GM23248 (cell line): ENCODE measurements around the gene ST6GALNAC6. TPM values are rescaled to one million over a fixed set of nuclear protein-coding genes. Genes with fewer than 3 reads are reported as not detected.
"Not testable (repeated sequence)": the region's sequence is repeated elsewhere in the genome, so short reads cannot be mapped to it uniquely, and the experiment has no call there.

Experiments used
- DNase-seq: peaks from one replicate; pipeline ENCODE4 v3.0.0-alpha.2; 2015
- H2AFZ ChIP-seq: fragments of 200-600 bp; sonication (generic); 2 replicates; pipeline ENCODE4 v1.6.1; 2016; ENCODE audit warnings: antibody characterized with exemption
- H3F3A ChIP-seq: fragments of 200-600 bp; sonication (generic); 2 replicates; pipeline ENCODE4 v1.6.1; 2016; ENCODE audit warnings: mild to moderate bottlenecking, antibody characterized with exemption, mixed run types; ENCODE audit not compliant: insufficient read depth
- H3K27ac ChIP-seq: fragments of 200-600 bp; sonication (generic); 2 replicates; pipeline ENCODE4 v1.5.1; 2016; ENCODE audit warnings: mild to moderate bottlenecking
- H3K27me3 ChIP-seq: fragments of 200-600 bp; sonication (generic); replicated peaks from 2 replicates; pipeline ENCODE4 v1.6.1; 2016; ENCODE audit warnings: mild to moderate bottlenecking; ENCODE audit not compliant: insufficient read depth
- H3K36me3 ChIP-seq: fragments of 200-600 bp; sonication (generic); 2 replicates; pipeline ENCODE4 v1.6.1; 2016; ENCODE audit warnings: low read depth, mild to moderate bottlenecking
- H3K4me1 ChIP-seq: fragments of 200-600 bp; sonication (generic); 2 replicates; pipeline ENCODE4 v1.6.1; 2016; ENCODE audit warnings: mild to moderate bottlenecking; ENCODE audit not compliant: insufficient read depth
- H3K4me2 ChIP-seq: fragments of 200-600 bp; sonication (generic); one replicate; pipeline ENCODE4 v1.6.1; 2016; ENCODE audit warnings: mild to moderate bottlenecking; ENCODE audit not compliant: unreplicated experiment
- H3K4me3 ChIP-seq: fragments of 200-600 bp; sonication (generic); 2 replicates; pipeline ENCODE4 v1.5.1; 2016; ENCODE audit warnings: mild to moderate bottlenecking
- H3K79me2 ChIP-seq: fragments of 200-600 bp; sonication (generic); 2 replicates; pipeline ENCODE4 v1.6.1; 2016; ENCODE audit warnings: mild to moderate bottlenecking; ENCODE audit not compliant: insufficient read depth
- H3K9ac ChIP-seq: fragments of 200-600 bp; sonication (generic); 2 replicates; pipeline ENCODE4 v1.6.1; 2016; ENCODE audit warnings: mild to moderate bottlenecking
- H3K9me2 ChIP-seq: fragments of 200-600 bp; sonication (generic); 2 replicates; pipeline ENCODE4 v1.6.1; 2016; ENCODE audit warnings: mixed run types, mild to moderate bottlenecking, moderate library complexity; ENCODE audit not compliant: insufficient read depth
- H3K9me3 ChIP-seq: fragments of 200-600 bp; sonication (generic); one replicate; pipeline ENCODE4 v1.6.1; 2017; ENCODE audit warnings: low read depth
- H4K20me1 ChIP-seq: fragments of 200-600 bp; sonication (generic); 2 replicates; pipeline ENCODE4 v1.6.0; 2016; ENCODE audit not compliant: insufficient read depth
- EZH2 ChIP-seq: fragments of 200-600 bp; sonication (generic); IDR thresholded peaks from 2 replicates; pipeline ENCODE4 v1.6.1; 2018; ENCODE audit warnings: antibody characterized with exemption, mild to moderate bottlenecking; ENCODE audit not compliant: insufficient read depth, poor library complexity, severe bottlenecking
- EZH2phosphoT487 ChIP-seq: fragments of 200-600 bp; sonication (generic); IDR thresholded peaks from 2 replicates; pipeline ENCODE4 v1.6.1; 2018; ENCODE audit warnings: antibody characterized with exemption, moderate library complexity, mild to moderate bottlenecking, low read depth; ENCODE audit not compliant: insufficient read depth
- WGBS, 2 experiments: methylation state at CpG; one replicate each; pipeline ENCODE4 v1.1.6; 2015 to 2017; ENCODE audit warnings: low lambda C conversion rate in 2 of 2, low coverage in 1 of 2; ENCODE audit errors: missing lambda C conversion rate in 2 of 2; 5-methylcytosine and 5-hydroxymethylcytosine counted together
- in situ Hi-C: fragments of 300-500 bp; cut with MboI; formaldehyde crosslinking; loops from 2 replicates; pipeline ENCODE4 v1.15.0; 2020
- polyA plus RNA-seq: library from polyadenylated mRNA; unstranded; fragments of >200 nt; fragmentation: Nextera tagmentation; extraction: Ambion mirVana; gene quantifications from 2 replicates; pipeline ENCODE4 v1.2.1, GENCODE V29; 2016
- total RNA-seq: library from RNA; depleted of rRNA; stranded (reverse); fragments of >200 nt; shearing (Covaris generic); gene quantifications from 2 replicates; pipeline ENCODE4 v1.2.3, GENCODE V29; 2014

ST6GALNAC6 gene
- total and polyA plus RNA-seq, 2 experiments from 2014 or later, result 81.1 to 88.0 TPM

- Histone ChIP-seq H3K9me2 (no peaks in the 10 kb centered on the region), H3K27ac (0 out of 2 replicates have a peak overlapping the region, but pooled peaks have one; percentile 51)
These were observed 51.3 kb downstream of the ST6GALNAC6 start for GRCh38 chr9:127847833-127848755.

DNA sequence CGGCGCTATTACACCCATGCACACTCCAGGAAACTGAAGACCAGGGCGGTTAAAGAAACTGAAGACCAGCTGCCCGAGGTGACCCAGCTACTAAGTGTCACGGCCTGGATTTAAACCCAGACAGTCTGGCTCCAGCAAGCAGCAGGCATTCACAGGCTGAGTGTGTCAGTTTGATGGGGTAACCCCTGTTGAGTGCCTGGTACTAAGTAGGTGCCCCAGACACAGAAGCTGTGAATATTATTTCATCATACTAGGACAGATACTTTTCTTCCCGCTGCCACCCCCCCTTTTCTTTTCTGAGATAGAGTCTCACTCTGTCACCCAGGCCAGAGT lies 52.3 kb downstream of the ST6GALNAC6 start:
- no peak for TF ChIP-seq EZH2
- no peak for TF ChIP-seq EZH2phosphoT487

More at GRCh38 chr9:127847833-127848755, 51.3 kb downstream of the ST6GALNAC6 start:
- no peak overlapping the region for H3K4me3 ChIP-seq
- no peak for TF ChIP-seq EZH2phosphoT487
- DNase-seq, result no peak
- 0 out of 2 replicates have a peak, but pooled peaks cover 7% of the 10 kb centered on the region for H3F3A ChIP-seq
- 77 to 79% methylated on average over 12 of the region's 12 CpGs for WGBS, 2 experiments
- no peak overlapping the region for H3K9ac ChIP-seq
- H3K27me3 ChIP-seq, result no peaks in the 10 kb centered on the region
- H3K4me2 ChIP-seq, result no peak overlapping the region
- in situ Hi-C loops, result no loop called here
- H4K20me1 ChIP-seq, result no peaks in the 10 kb centered on the region
- no peaks in the 10 kb centered on the region for H3K9me3 ChIP-seq
- peaks cover 8% of the 10 kb centered on the region; the same call in 1 of the 2 replicates for H3K36me3 ChIP-seq
- H3K4me1 ChIP-seq, result peaks cover 28% of the 10 kb centered on the region
- H2AFZ ChIP-seq, result no peak overlapping the region
- H3K79me2 ChIP-seq, result peaks cover 98% of the 10 kb centered on the region

DNA sequence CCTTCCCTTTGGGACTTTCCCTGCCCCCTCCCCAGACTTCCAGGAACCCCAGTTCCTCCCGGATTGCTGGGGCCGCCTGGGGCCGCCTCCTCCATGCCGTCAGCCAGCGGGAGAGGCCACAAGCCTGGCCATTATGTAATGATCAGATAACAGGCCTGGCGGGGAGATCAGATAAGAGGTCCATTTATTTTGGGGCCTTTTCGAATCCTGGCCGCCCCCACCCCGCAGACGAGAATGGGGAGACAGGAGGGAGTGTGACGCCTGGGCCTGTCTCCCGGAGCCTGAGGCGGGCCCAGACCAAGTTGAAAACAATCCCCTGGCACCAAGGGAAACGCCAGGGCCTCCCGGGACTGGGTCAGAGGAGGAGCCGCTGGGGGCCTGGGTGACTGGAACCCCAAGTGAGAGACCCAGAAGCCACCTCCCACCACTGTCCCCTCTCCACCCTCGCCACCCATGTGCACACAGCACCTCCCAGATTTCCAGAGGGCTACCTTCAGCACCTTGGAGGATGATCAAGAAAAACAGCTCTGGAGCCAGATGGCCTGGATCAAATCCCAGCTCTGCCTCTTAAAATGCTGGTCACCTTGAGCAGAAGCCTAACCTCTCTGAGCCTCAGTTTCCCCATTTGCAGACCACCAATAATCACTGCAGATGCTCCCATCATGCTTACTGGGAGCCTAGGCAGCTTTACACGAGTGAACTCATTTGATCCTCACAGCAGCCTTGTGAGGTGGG lies 52.8 kb downstream of the ST6GALNAC6 start:
- TF ChIP-seq EZH2 (no peak), EZH2phosphoT487 (no peak)
- Histone ChIP-seq H3K36me3 (peaks cover 11% of the 10 kb centered on the region; the same call in 1 of the 2 replicates), H3K79me2 (peaks cover 96% of the 10 kb centered on the region), H3F3A (0 out of 2 replicates have a peak, but pooled peaks cover 7% of the 10 kb centered on the region), H3K4me2 (no peak overlapping the region), H3K9me3 (no peaks in the 10 kb centered on the region), H3K9me2 (no peaks in the 10 kb centered on the region), H3K27ac (peak overlapping the region; percentile 51), H3K4me1 (peaks cover 13% of the 10 kb centered on the region), H4K20me1 (no peaks in the 10 kb centered on the region), H3K4me3 (no peak overlapping the region), H2AFZ (no peak overlapping the region), H3K9ac (peak overlapping the region; percentile 37; the same call in 1 of the 2 replicates), H3K27me3 (no peaks in the 10 kb centered on the region)
- 86 to 89% methylated on average over 18 of the region's 18 CpGs for WGBS, 2 experiments
- in situ Hi-C loops, result no loop called here
- no peak for DNase-seq

More for the DNA sequence above, 52.3 kb downstream of the ST6GALNAC6 start:
- in situ Hi-C loops, result no loop called here
- Histone ChIP-seq H3K27me3 (no peaks in the 10 kb centered on the region), H3K4me2 (no peak overlapping the region), H3K4me3 (no peak overlapping the region), H3K9me3 (no peaks in the 10 kb centered on the region), H2AFZ (no peak overlapping the region), H4K20me1 (no peaks in the 10 kb centered on the region), H3K4me1 (peaks cover 19% of the 10 kb centered on the region), H3K9me2 (no peaks in the 10 kb centered on the region), H3K27ac (peak overlapping the region; percentile 51), H3K36me3 (peaks cover 8% of the 10 kb centered on the region; the same call in 1 of the 2 replicates), H3K79me2 (peaks cover 96% of the 10 kb centered on the region), H3F3A (0 out of 2 replicates have a peak, but pooled peaks cover 7% of the 10 kb centered on the region), H3K9ac (peak overlapping the region; percentile 37; the same call in 1 of the 2 replicates)
- peak; percentile 59 for DNase-seq
- 49 to 52% methylated on average over 6 of the region's 6 CpGs for WGBS, 2 experiments

GRCh38 chr9:127845619-127846018 lies 53.8 kb downstream of the ST6GALNAC6 start:
- H3K4me3 ChIP-seq, H3K9me3 ChIP-seq, H4K20me1 ChIP-seq, H2AFZ ChIP-seq, H3K9ac ChIP-seq, H3K27me3 ChIP-seq, H3K9me2 ChIP-seq, H3K4me2 ChIP-seq, in situ Hi-C loops, DNase-seq: not testable (repeated sequence)
- 100% methylated on average over 4 of the region's 4 CpGs for WGBS, 2 experiments
- peaks cover 11% of the 10 kb centered on the region; the same call in 1 of the 2 replicates for H3K36me3 ChIP-seq
- peaks cover 12% of the 10 kb centered on the region; the same call in 1 of the 2 replicates for H3K4me1 ChIP-seq
- peak overlapping the region; percentile 58 for H3K27ac ChIP-seq
- 0 out of 2 replicates have a peak, but pooled peaks cover 14% of the 10 kb centered on the region for H3F3A ChIP-seq
- H3K79me2 ChIP-seq, result peaks cover 96% of the 10 kb centered on the region
